PC-3 (cell line): Measurements from ENCODE around the gene CAMTA1. TPM values are rescaled to one million over a fixed set of nuclear protein-coding genes. Genes with fewer than 3 reads are reported as not detected.

Experiments used
- ATAC-seq: fragments of 200-7000 bp; cut with Tn5 transposase; 2 replicates; pipeline ENCODE4 v1.9.1; 2020; ENCODE audit warnings: mild to moderate bottlenecking, moderate library complexity
- BruUV-seq: library from RNA; stranded (reverse); fragments of 400-500 nt; replicated peaks from 2 replicates; lab custom pipeline; 2021; lab: Mats Ljungman, UMichigan
- CTCF ChIA-PET: fragments of 300-600 bp; sonication (Branson Sonifier 250); formaldehyde crosslinking; loops from one replicate; lab custom pipeline; 2022; ENCODE audit warnings: antibody characterized with exemption; lab: Charles Lee
- POLR2A ChIA-PET: fragments of 300-600 bp; sonication (Branson Sonifier 250); formaldehyde crosslinking; loops from one replicate; lab custom pipeline; 2022; ENCODE audit warnings: antibody characterized with exemption; ENCODE audit not compliant: unreplicated experiment; lab: Charles Lee
- DNase-seq: peaks from one replicate; pipeline ENCODE4 v3.0.0-alpha.2; 2015
- H2AFZ ChIP-seq: fragments of 300-600 bp; sonication (generic); 2 replicates; pipeline ENCODE4 v1.6.0; 2016; ENCODE audit warnings: antibody characterized with exemption, low read length
- H3F3A ChIP-seq: fragments of 300-600 bp; sonication (generic); one replicate; pipeline ENCODE4 v1.6.0; 2017; ENCODE audit warnings: antibody characterized with exemption, low read length, control low read depth, mild to moderate bottlenecking; ENCODE audit not compliant: unreplicated experiment
- H3K27ac ChIP-seq: fragments of 300-600 bp; sonication (generic); 2 replicates; pipeline ENCODE4 v1.5.1; 2016; ENCODE audit warnings: mild to moderate bottlenecking, low read length
- H3K27me3 ChIP-seq: fragments of 300-600 bp; sonication (generic); 2 replicates; pipeline ENCODE4 v1.6.1; 2016; ENCODE audit warnings: low read length, mixed read lengths
- H3K36me3 ChIP-seq: fragments of 300-600 bp; sonication (generic); 2 replicates; pipeline ENCODE4 v1.6.1; 2016; ENCODE audit warnings: low read depth, mixed run types, low read length, mixed read lengths
- H3K4me1 ChIP-seq: fragments of 300-600 bp; sonication (generic); 2 replicates; pipeline ENCODE4 v1.5.1; 2016; ENCODE audit warnings: low read length; ENCODE audit not compliant: insufficient read depth
- H3K4me2 ChIP-seq: fragments of 300-600 bp; sonication (generic); 2 replicates; pipeline ENCODE4 v1.6.0; 2016; ENCODE audit warnings: low read length
- H3K4me3 ChIP-seq: fragments of 300-600 bp; sonication (generic); 2 replicates; pipeline ENCODE4 v1.5.1; 2016; ENCODE audit warnings: mild to moderate bottlenecking, low read length, mixed read lengths
- H3K79me2 ChIP-seq: fragments of 300-600 bp; sonication (generic); 2 replicates; pipeline ENCODE4 v1.6.1; 2017; ENCODE audit warnings: low read length, mixed read lengths
- H3K9ac ChIP-seq: fragments of 300-600 bp; sonication (generic); 2 replicates; pipeline ENCODE4 v1.6.0; 2016; ENCODE audit warnings: mild to moderate bottlenecking, low read length
- H3K9me2 ChIP-seq: fragments of 300-600 bp; sonication (generic); replicated peaks from 2 replicates; pipeline ENCODE4 v1.6.1; 2016; ENCODE audit warnings: mixed run types, low read length, mixed read lengths
- H3K9me3 ChIP-seq: fragments of 300-600 bp; sonication (generic); 2 replicates; pipeline ENCODE4 v1.6.1; 2016; ENCODE audit warnings: low read length, mixed read lengths
- H4K20me1 ChIP-seq: fragments of 300-600 bp; sonication (generic); 2 replicates; pipeline ENCODE4 v1.6.1; 2016; ENCODE audit warnings: low read length, mixed read lengths
- CTCF ChIP-seq: fragments of 300-600 bp; sonication (generic); conservative IDR thresholded peaks from 2 replicates; pipeline ENCODE4 v1.5.1; 2017; ENCODE audit warnings: antibody characterized with exemption, low read depth, mild to moderate bottlenecking, low read length
- EZH2 ChIP-seq: fragments of 300-600 bp; sonication (generic); IDR thresholded peaks from one replicate; pipeline ENCODE4 v1.6.1; 2017; ENCODE audit warnings: antibody characterized with exemption, mild to moderate bottlenecking, low read length; ENCODE audit not compliant: unreplicated experiment
- EZH2phosphoT487 ChIP-seq: fragments of 300-600 bp; sonication (generic); IDR thresholded peaks from 2 replicates; pipeline ENCODE4 v1.6.1; 2018; ENCODE audit warnings: mild to moderate bottlenecking, antibody characterized with exemption, low read length, borderline replicate concordance
- intact Hi-C: fragments of 100-400 bp; cut with micrococcal nuclease; formaldehyde crosslinking; loops from 2 replicates; pipeline ENCODE4 v1.9.0; 2023
- total RNA-seq: library from RNA; depleted of rRNA; stranded (reverse); fragments of >200 nt; gene quantifications from 2 replicates; pipeline ENCODE4 v1.2.3, GENCODE V29; 2014

Gene CAMTA1
- total RNA-seq, 1 experiment from 2014 or later, result 40.8 TPM

GRCh38 chr1:7032992-7033391, 247.7 kb downstream of the CAMTA1 start:
- CTCF ChIA-PET, result no interaction called here
- no peaks in the 10 kb centered on the region for H3K79me2 ChIP-seq
- ATAC-seq, result no peak

GRCh38 chr1:7036386-7036785, 251.1 kb downstream of the CAMTA1 start:
- Histone ChIP-seq H3K79me2 (no peaks in the 10 kb centered on the region), H3K36me3 (no peaks in the 10 kb centered on the region), H3K9me3 (no peaks in the 10 kb centered on the region), H3K27ac (no peak overlapping the region), H3K9me2 (no peaks in the 10 kb centered on the region), H3F3A (no peaks in the 10 kb centered on the region), H3K4me2 (no peak overlapping the region), H4K20me1 (no peaks in the 10 kb centered on the region), H3K27me3 (peaks cover 42% of the 10 kb centered on the region), H3K9ac (no peak overlapping the region), H3K4me3 (no peak overlapping the region), H3K4me1 (no peaks in the 10 kb centered on the region), H2AFZ (no peak overlapping the region)
- BruUV-seq, result no TSS peak
- ChIA-PET CTCF (no interaction called here), POLR2A (no interaction called here)
- no peak for TF ChIP-seq CTCF
- TF ChIP-seq EZH2, result no peak
- no peak for TF ChIP-seq EZH2phosphoT487
- DNase-seq (no peak), ATAC-seq (no peak)
- intact Hi-C loops, result no loop called here

More at GRCh38 chr1:7032992-7033391, 247.7 kb downstream of the CAMTA1 start:
- Histone ChIP-seq H3K36me3 (no peaks in the 10 kb centered on the region), H3K9ac (no peak overlapping the region), H4K20me1 (no peaks in the 10 kb centered on the region), H3K4me3 (no peak overlapping the region), H3K27ac (no peak overlapping the region), H3K4me2 (no peak overlapping the region), H3K9me3 (no peaks in the 10 kb centered on the region), H3K4me1 (no peaks in the 10 kb centered on the region), H3F3A (no peaks in the 10 kb centered on the region), H2AFZ (no peak overlapping the region), H3K27me3 (peaks cover 23% of the 10 kb centered on the region), H3K9me2 (no peaks in the 10 kb centered on the region)
- DNase-seq, result no peak
- no peak for TF ChIP-seq CTCF
- no peak for TF ChIP-seq EZH2phosphoT487
- no peak for TF ChIP-seq EZH2
- no TSS peak for BruUV-seq
- intact Hi-C loops, result no loop called here
- POLR2A ChIA-PET, result no interaction called here

- Histone ChIP-seq H4K20me1 (no peaks in the 10 kb centered on the region), H3K9me3 (no peaks in the 10 kb centered on the region), H3K4me1 (no peaks in the 10 kb centered on the region), H3F3A (no peaks in the 10 kb centered on the region), H3K27me3 (peaks cover 52% of the 10 kb centered on the region), H3K27ac (no peak overlapping the region), H3K4me3 (no peak overlapping the region), H3K79me2 (no peaks in the 10 kb centered on the region), H3K9ac (no peak overlapping the region), H3K4me2 (no peak overlapping the region), H3K9me2 (no peaks in the 10 kb centered on the region), H3K36me3 (no peaks in the 10 kb centered on the region), H2AFZ (no peak overlapping the region)
- TF ChIP-seq EZH2phosphoT487 (no peak), EZH2 (no peak), CTCF (no peak)
- CTCF ChIA-PET, result no interaction called here
- intact Hi-C loops, result no loop called here
- ATAC-seq (no peak), DNase-seq (no peak)
- POLR2A ChIA-PET, result no interaction called here
- BruUV-seq, result no TSS peak
Measured at GRCh38 chr1:7039590-7040220, 254.5 kb downstream of the CAMTA1 start.
